ENCODE results near the gene NDUFAF3. TPM values are rescaled to one million over a fixed set of nuclear protein-coding genes. Genes with fewer than 3 reads are reported as not detected.

Gene NDUFAF3
- total RNA-seq, 2 experiments from 2014 or later, result 113 to 115 TPM

GRCh38 chr3:49013113-49013737 lies 8.7 kb upstream of the NDUFAF3 start:
- H3K4me1 Mint-ChIP-seq (ENCODE audit: low read depth), result peaks cover 11% of the 10 kb centered on the region
- H3K9me3 Mint-ChIP-seq, result no peaks in the 10 kb centered on the region
- no peak for DNase-seq
- no peak overlapping the region for H3K27ac Mint-ChIP-seq
- CTCF ChIA-PET, result interaction anchor here (1.0 to 9.2 kb wide), 5 partner anchors 6 to 83 kb away, joined by 3 to 84 read pairs (median 5); partner anchors contain the start of genes DALRD3, NDUFAF3 and P4HTM
- no peak overlapping the region for H3K4me3 Mint-ChIP-seq
- H3K27me3 Mint-ChIP-seq (ENCODE audit: low read depth), result no peaks in the 10 kb centered on the region
- H3K36me3 Mint-ChIP-seq (ENCODE audit: low read depth), result peaks cover 17% of the 10 kb centered on the region
- intact Hi-C loops (cut with micrococcal nuclease), result no loop called here

GRCh38 chr3:49013738-49014660 lies 7.9 kb upstream of the NDUFAF3 start:
- peaks cover 10% of the 10 kb centered on the region for H3K4me1 Mint-ChIP-seq (ENCODE audit: low read depth)
- H3K27me3 Mint-ChIP-seq (ENCODE audit: low read depth), result no peaks in the 10 kb centered on the region
- no peak overlapping the region for H3K27ac Mint-ChIP-seq

GRCh38 chr3:49015072-49015471 lies 6.8 kb upstream of the NDUFAF3 start:
- no peaks in the 10 kb centered on the region for H3K9me3 Mint-ChIP-seq
- peak overlapping the region; percentile 11 for H3K4me3 Mint-ChIP-seq
- no peak for DNase-seq
- CTCF ChIA-PET, result interaction anchor here (0.9 to 8.7 kb wide), 3 partner anchors 5 to 27 kb away, joined by 3 to 84 read pairs (median 8); partner anchors contain the start of gene WDR6
- peaks cover 16% of the 10 kb centered on the region for H3K4me1 Mint-ChIP-seq (ENCODE audit: low read depth)
- peak overlapping the region; percentile 34 for H3K27ac Mint-ChIP-seq
- H3K27me3 Mint-ChIP-seq (ENCODE audit: low read depth), result no peaks in the 10 kb centered on the region
- peaks cover 18% of the 10 kb centered on the region for H3K36me3 Mint-ChIP-seq (ENCODE audit: low read depth)
- intact Hi-C loops (cut with micrococcal nuclease), result no loop called here

More at GRCh38 chr3:49013738-49014660, 7.9 kb upstream of the NDUFAF3 start:
- CTCF ChIA-PET, result interaction anchor here (0.8 to 9.2 kb wide), 7 partner anchors 5 to 82 kb away, joined by 3 to 84 read pairs (median 4); partner anchors contain the start of genes DALRD3, NDUFAF3 and P4HTM
- DNase-seq, result no peak
- no peak overlapping the region for H3K4me3 Mint-ChIP-seq
- no peaks in the 10 kb centered on the region for H3K9me3 Mint-ChIP-seq
- H3K36me3 Mint-ChIP-seq (ENCODE audit: low read depth), result peaks cover 18% of the 10 kb centered on the region
- intact Hi-C loops (cut with micrococcal nuclease), result no loop called here

GRCh38 chr3:49015765-49016164 lies 6.2 kb upstream of the NDUFAF3 start:
- intact Hi-C loops (cut with micrococcal nuclease), result no loop called here
- Mint-ChIP-seq H3K36me3 (ENCODE audit: low read depth) (peaks cover 18% of the 10 kb centered on the region), H3K9me3 (no peaks in the 10 kb centered on the region), H3K27ac (no peak overlapping the region), H3K4me1 (ENCODE audit: low read depth) (peaks cover 18% of the 10 kb centered on the region), H3K27me3 (ENCODE audit: low read depth) (no peaks in the 10 kb centered on the region), H3K4me3 (no peak overlapping the region)
- no peak for DNase-seq
- CTCF ChIA-PET, result interaction anchor here (0.5 to 8.7 kb wide), 3 partner anchors 6 to 259 kb away, joined by 3 to 84 read pairs (median 8); partner anchors contain the start of gene WDR6

GRCh38 chr3:49016414-49017228 lies 5.3 kb upstream of the NDUFAF3 start:
- H3K27ac Mint-ChIP-seq, result no peak overlapping the region
- H3K9me3 Mint-ChIP-seq, result no peaks in the 10 kb centered on the region
- no peak overlapping the region for H3K4me3 Mint-ChIP-seq
- peaks cover 16% of the 10 kb centered on the region for H3K36me3 Mint-ChIP-seq (ENCODE audit: low read depth)
- no peak for DNase-seq
- CTCF ChIA-PET, result interaction anchor here (1.3 to 8.7 kb wide), 2 partner anchors 7 to 29 kb away, joined by 6 to 84 read pairs; partner anchors contain the start of gene WDR6
- H3K4me1 Mint-ChIP-seq (ENCODE audit: low read depth), result peaks cover 18% of the 10 kb centered on the region
- no peaks in the 10 kb centered on the region for H3K27me3 Mint-ChIP-seq (ENCODE audit: low read depth)
- intact Hi-C loops (cut with micrococcal nuclease), result no loop called here

- CTCF ChIA-PET, result interaction anchor here (1.3 to 8.7 kb wide), 2 partner anchors 8 to 30 kb away, joined by 6 to 84 read pairs; partner anchors contain the start of gene WDR6
- Mint-ChIP-seq H3K4me1 (ENCODE audit: low read depth) (peaks cover 18% of the 10 kb centered on the region), H3K27ac (no peak overlapping the region), H3K27me3 (ENCODE audit: low read depth) (no peaks in the 10 kb centered on the region), H3K36me3 (ENCODE audit: low read depth) (peaks cover 14% of the 10 kb centered on the region), H3K4me3 (peak overlapping the region; percentile 96), H3K9me3 (no peaks in the 10 kb centered on the region)
- no peak for DNase-seq
- intact Hi-C loops (cut with micrococcal nuclease), result no loop called here
These were observed 4.5 kb upstream of the NDUFAF3 start for GRCh38 chr3:49017229-49017970.

GRCh38 chr3:49017971-49018706 lies 3.8 kb upstream of the NDUFAF3 start, which contains the start of gene DALRD3:
Gene DALRD3, minus strand, starts transcription at chr3:49018580. Its CDS starts 16 bp downstream, at chr3:49018564.
- intact Hi-C loops (cut with micrococcal nuclease), result loop anchor here (1.0 kb wide), 1 partner anchor 100 kb away; the partner anchor contains the start of gene ARIH2
- DNase-seq, result peak; percentile 52
- Mint-ChIP-seq H3K27ac (peak within 1 kb of the TSS; percentile 68), H3K4me3 (peak within 1 kb of the TSS; percentile 96), H3K36me3 (ENCODE audit: low read depth) (peaks cover 20% of the 10 kb centered on the region), H3K27me3 (ENCODE audit: low read depth) (no peaks in the 10 kb centered on the region), H3K4me1 (ENCODE audit: low read depth) (peaks cover 23% of the 10 kb centered on the region), H3K9me3 (no peaks in the 10 kb centered on the region)
- CTCF ChIA-PET, result interaction anchor here (1.3 to 8.7 kb wide), 2 partner anchors 9 to 30 kb away, joined by 6 to 84 read pairs; partner anchors contain the start of gene WDR6

- H3K27me3 Mint-ChIP-seq (ENCODE audit: low read depth), result no peaks in the 10 kb centered on the region
- CTCF ChIA-PET, result interaction anchor here (8.7 kb wide), 1 partner anchor 9 kb away, joined by 84 read pairs; the partner anchor contains the start of gene WDR6
- intact Hi-C loops (cut with micrococcal nuclease), result loop anchor here (1.0 kb wide), 1 partner anchor 100 kb away; the partner anchor contains the start of gene ARIH2
- H3K4me3 Mint-ChIP-seq, result peak overlapping the region; percentile 96
- H3K4me1 Mint-ChIP-seq (ENCODE audit: low read depth), result peaks cover 26% of the 10 kb centered on the region
- peak overlapping the region; percentile 68 for H3K27ac Mint-ChIP-seq
- no peak for DNase-seq
- no peaks in the 10 kb centered on the region for H3K9me3 Mint-ChIP-seq
- peaks cover 24% of the 10 kb centered on the region for H3K36me3 Mint-ChIP-seq (ENCODE audit: low read depth)
These were observed 3.3 kb upstream of the NDUFAF3 start for GRCh38 chr3:49018707-49019006.

- peaks cover 28% of the 10 kb centered on the region for H3K36me3 Mint-ChIP-seq (ENCODE audit: low read depth)
- H3K4me1 Mint-ChIP-seq (ENCODE audit: low read depth), result peaks cover 39% of the 10 kb centered on the region
- no peak for DNase-seq
- H3K27me3 Mint-ChIP-seq (ENCODE audit: low read depth), result no peaks in the 10 kb centered on the region
- H3K9me3 Mint-ChIP-seq, result no peaks in the 10 kb centered on the region
- CTCF ChIA-PET, result interaction anchor here (0.6 to 8.7 kb wide), 5 partner anchors 10 to 75 kb away, joined by 3 to 84 read pairs (median 5); partner anchors contain the start of genes QRICH1 and WDR6
- peak overlapping the region; percentile 85 for H3K27ac Mint-ChIP-seq
- intact Hi-C loops (cut with micrococcal nuclease), result loop anchor here (5.0 to 10.0 kb wide), 6 partner anchors 147 to 767 kb away; partner anchors contain the start of genes APEH, CCDC71, GMPPB and GPX1
- peak overlapping the region; percentile 96 for H3K4me3 Mint-ChIP-seq
These were observed 2.0 kb upstream of the NDUFAF3 start for GRCh38 chr3:49019941-49020329.

All from activated naive CD4-positive, alpha-beta T cell treated with anti-CD3 and anti-CD28 coated beads for 36 hours (primary cell).